ENCODE results near the gene SAMD14. TPM values are rescaled to one million over a fixed set of nuclear protein-coding genes. Genes with fewer than 3 reads are reported as not detected.

SAMD14 gene
- total and polyA plus RNA-seq, 10 of the 15 experiments (the other 5 are each of a cell fraction or from before 2014, with no cell fraction given) = 0.06 to 1.7 (median 0.25) TPM; not detected in 3

DNA sequence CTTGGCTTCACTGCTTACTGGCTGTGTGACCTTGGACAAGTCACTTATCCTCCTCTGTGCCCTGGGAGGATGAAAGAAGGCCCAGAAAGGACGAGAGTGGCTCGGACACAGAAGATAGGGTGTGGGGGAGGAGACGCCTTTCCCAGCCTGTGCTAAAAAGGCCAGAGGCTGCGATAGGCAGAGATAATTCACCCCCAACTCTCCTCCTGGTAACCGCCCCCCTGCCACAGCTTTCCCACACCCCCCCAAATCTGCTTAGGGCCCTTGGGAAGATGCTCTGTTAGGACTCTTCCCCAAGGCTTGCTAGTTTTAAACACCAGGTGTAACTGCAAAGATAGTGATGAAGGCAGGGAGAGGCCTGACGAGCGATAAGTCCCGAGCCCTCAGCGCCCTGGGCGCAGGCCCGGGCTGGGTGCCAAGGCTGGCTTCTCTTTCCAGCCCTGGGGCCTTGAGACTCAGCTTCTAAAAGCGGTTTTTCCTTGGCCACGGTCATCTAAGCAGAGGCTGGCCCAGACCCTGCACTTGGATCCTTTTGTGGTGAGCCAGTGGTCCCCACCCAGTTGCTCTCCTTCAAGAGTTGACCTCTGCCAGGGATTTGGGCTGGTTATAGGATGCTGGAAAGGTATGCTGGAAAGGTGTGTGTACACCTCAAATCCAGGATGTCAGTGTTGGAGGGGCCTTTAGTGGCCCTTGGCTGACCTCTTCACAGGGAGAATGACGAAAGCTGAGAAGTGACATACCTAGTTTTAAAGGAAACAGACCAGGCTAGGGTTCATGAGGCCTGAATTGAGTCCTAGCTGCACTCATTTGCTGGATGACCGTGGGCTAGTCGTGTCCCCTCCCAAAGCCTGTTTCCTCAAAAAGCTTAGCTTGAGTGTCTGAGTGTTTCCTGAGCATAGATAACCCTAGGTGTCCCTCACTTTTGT, 24.0 kb upstream of the SAMD14 start:
- POLR2A ChIA-PET = interaction anchor here (1.1 to 1.5 kb wide), 2 partner anchors 10 to 15 kb away, joined by 4 to 6 read pairs; no protein-coding TSS in a partner anchor
- no TSS peak for BruUV-seq (replicated peaks)
- DNase-seq (ENCODE audit: low read depth, low spot score) (no peak), ATAC-seq (no peak), FAIRE-seq (peak; percentile 7)
- CTCF ChIA-PET = interaction anchor here (0.5 to 2.2 kb wide), 10 partner anchors 8 to 67 kb away, joined by 3 to 10 read pairs (median 5); no protein-coding TSS in a partner anchor
- Histone ChIP-seq H3K9ac (ENCODE audit: control insufficient read depth, insufficient read depth, low read length) (no peak overlapping the region), H4K20me1 (ENCODE audit: control insufficient read depth, insufficient read depth) (no peaks in the 10 kb centered on the region), H3K9me3 (replicated peaks; ENCODE audit: control insufficient read depth, insufficient read depth, low read length) (no peaks in the 10 kb centered on the region), H3K4me1 (ENCODE audit: control insufficient read depth, insufficient read depth, low read length) (peaks cover 37% of the 10 kb centered on the region), H3K36me3 (ENCODE audit: control insufficient read depth in 2 of 2, insufficient read depth in 2 of 2, low read length in 1 of 2) (no peaks in the 10 kb centered on the region), H3K4me2 (ENCODE audit: control insufficient read depth, insufficient read depth) (peak overlapping the region; percentile 91), H3K79me2 (ENCODE audit: control insufficient read depth, insufficient read depth, low read length) (peaks cover 28% of the 10 kb centered on the region), H2AFZ (ENCODE audit: control insufficient read depth, low read depth, low read length) (no peak overlapping the region), H3K27ac (ENCODE audit: control insufficient read depth, insufficient read depth) (peak overlapping the region; percentile 72), H3K27me3 (replicated peaks in 1 of 2; ENCODE audit: control insufficient read depth in 2 of 2, insufficient read depth in 2 of 2, low read length in 1 of 2) (no peaks in the 10 kb centered on the region), H3K4me3 (no peak overlapping the region)
- intact Hi-C loops (cut with micrococcal nuclease; ENCODE audit: unreplicated experiment) (no loop called here), in situ Hi-C loops (cut with MboI) (no loop called here)
- no peak for TF ChIP-seq MXI1 (IDR thresholded peaks at IDR 0.05; ENCODE audit: low read depth, low read length)
- no peak for TF ChIP-seq HDAC2 (IDR thresholded peaks at IDR 0.05)
- TF ChIP-seq ATF7 (IDR thresholded peaks at IDR 0.05; ENCODE audit: low read depth) = no peak
- TF ChIP-seq, protein P1, sequence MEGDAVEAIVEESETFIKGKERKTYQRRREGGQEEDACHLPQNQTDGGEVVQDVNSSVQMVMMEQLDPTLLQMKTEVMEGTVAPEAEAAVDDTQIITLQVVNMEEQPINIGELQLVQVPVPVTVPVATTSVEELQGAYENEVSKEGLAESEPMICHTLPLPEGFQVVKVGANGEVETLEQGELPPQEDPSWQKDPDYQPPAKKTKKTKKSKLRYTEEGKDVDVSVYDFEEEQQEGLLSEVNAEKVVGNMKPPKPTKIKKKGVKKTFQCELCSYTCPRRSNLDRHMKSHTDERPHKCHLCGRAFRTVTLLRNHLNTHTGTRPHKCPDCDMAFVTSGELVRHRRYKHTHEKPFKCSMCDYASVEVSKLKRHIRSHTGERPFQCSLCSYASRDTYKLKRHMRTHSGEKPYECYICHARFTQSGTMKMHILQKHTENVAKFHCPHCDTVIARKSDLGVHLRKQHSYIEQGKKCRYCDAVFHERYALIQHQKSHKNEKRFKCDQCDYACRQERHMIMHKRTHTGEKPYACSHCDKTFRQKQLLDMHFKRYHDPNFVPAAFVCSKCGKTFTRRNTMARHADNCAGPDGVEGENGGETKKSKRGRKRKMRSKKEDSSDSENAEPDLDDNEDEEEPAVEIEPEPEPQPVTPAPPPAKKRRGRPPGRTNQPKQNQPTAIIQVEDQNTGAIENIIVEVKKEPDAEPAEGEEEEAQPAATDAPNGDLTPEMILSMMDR (IDR thresholded peaks at IDR 0.05 in 2 of 3, conservative IDR thresholded peaks at IDR 0.05 in 1 of 3; ENCODE audit: control insufficient read depth in 2 of 3, extremely low read depth in 1 of 3, insufficient read depth in 1 of 3, low read depth in 3 of 3, low read length in 3 of 3) = no peak
- SMC1A ChIA-PET (ENCODE audit: uncharacterized antibody, unreplicated experiment) = interaction anchor here (0.6 to 1.9 kb wide), 7 partner anchors 10 to 144 kb away, joined by 3 to 7 read pairs (median 4); no protein-coding TSS in a partner anchor
- RAD21 ChIA-PET (ENCODE audit: unreplicated experiment) = interaction anchor here (0.9 to 3.5 kb wide), 5 partner anchors 12 to 46 kb away, joined by 3 to 12 read pairs (median 7); partner anchors contain the start of gene SGCA
- 82% methylated on average over 16 of the region's 16 CpGs for WGBS (ENCODE audit: insufficient coverage, insufficient replicate concordance, low lambda C conversion rate, missing lambda C conversion rate)

Data from GM12878 (cell line).